ENCODE measurements around the gene INPP4B.

The INPP4B gene

DNA sequence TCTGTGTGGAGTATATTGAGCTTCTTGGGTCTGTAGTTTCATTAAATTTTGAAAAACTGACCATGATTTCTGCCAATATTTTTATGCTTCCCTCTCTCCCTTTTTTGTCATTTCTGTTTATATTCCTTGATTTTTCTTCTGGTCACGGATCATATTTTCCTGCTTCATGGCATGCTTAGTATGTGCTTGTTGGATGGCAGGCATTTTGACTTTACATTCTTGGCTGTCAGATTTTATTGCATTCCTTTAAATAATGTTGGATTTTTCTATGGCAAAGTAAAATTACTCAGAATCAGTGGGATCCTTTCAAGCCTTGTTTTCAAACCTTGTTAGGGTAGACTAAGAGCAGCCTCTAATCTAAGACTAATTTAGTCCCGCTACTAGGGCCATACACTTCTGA, 677.9 kb downstream of the INPP4B start:
- no peak for DNase-seq (ENCODE audit: low read depth in 2 of 2)
- TF ChIP-seq, protein P1, sequence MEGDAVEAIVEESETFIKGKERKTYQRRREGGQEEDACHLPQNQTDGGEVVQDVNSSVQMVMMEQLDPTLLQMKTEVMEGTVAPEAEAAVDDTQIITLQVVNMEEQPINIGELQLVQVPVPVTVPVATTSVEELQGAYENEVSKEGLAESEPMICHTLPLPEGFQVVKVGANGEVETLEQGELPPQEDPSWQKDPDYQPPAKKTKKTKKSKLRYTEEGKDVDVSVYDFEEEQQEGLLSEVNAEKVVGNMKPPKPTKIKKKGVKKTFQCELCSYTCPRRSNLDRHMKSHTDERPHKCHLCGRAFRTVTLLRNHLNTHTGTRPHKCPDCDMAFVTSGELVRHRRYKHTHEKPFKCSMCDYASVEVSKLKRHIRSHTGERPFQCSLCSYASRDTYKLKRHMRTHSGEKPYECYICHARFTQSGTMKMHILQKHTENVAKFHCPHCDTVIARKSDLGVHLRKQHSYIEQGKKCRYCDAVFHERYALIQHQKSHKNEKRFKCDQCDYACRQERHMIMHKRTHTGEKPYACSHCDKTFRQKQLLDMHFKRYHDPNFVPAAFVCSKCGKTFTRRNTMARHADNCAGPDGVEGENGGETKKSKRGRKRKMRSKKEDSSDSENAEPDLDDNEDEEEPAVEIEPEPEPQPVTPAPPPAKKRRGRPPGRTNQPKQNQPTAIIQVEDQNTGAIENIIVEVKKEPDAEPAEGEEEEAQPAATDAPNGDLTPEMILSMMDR (IDR thresholded peaks at IDR 0.05; ENCODE audit: low read depth, low read length): no peak
- H3K4me3 ChIP-seq (replicated peaks in 1 of 2; ENCODE audit: low read depth in 2 of 2, low read length in 2 of 2): no peak overlapping the region

DNA sequence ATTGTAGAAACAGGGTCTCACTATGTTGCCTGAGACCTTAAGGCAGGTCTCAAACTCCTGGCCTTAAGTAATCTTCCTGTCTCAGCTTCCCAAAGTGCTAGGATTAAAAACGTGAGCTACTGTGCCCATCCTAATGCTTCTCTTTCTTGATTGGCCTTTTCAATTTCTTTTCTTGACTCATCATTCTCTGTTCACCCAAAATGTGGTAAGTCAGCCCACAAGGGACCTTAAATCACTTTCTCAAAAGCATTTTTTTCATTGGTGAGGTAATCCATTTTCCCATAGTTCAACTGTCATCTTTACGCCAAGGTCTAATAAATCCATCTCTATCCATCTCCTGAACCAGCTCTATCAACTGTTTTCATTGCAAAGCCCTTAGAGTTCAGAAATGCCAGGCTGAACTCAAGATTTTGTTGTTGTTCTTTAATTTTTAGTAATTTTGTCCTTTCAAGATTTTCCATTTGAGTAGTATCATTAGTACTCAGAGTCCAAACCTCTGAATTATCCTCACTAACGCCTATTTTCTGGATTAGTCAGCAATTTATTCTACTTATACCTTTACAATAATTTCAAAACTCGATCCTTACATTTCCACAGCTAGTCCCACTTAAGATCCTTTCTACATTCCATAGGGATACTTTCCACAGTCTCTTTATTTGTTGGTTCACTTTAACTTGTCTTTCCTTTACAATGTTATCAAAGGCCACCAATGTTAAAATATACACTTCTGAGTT, 681.2 kb downstream of the INPP4B start:
- TF ChIP-seq, protein P1 (IDR thresholded peaks at IDR 0.05; ENCODE audit: low read depth, low read length): no peak

DNA sequence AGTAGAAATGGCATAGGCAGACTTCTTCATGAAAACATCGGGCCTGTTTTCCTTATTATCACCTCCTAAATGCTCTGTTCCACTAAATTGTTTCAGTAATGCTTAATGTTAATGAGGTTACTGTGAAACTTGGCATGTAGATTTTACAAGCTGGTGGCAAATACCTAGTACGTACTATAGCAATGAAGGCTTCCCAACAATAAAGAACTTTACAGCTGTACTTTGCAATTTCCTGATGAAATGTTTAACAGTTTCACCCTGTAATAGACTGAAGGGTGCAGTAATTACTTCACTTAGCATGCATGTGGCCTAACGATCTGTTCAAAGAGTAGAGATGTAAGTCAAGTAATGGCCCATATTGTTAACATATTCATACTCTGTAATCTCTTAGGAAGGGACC, 685.0 kb downstream of the INPP4B start:
- TF ChIP-seq, protein P1 (IDR thresholded peaks at IDR 0.05; ENCODE audit: low read depth, low read length): no peak

More for the DNA sequence above, 681.2 kb downstream of the INPP4B start:
- no peak overlapping the region for H3K4me3 ChIP-seq (replicated peaks in 1 of 2; ENCODE audit: low read depth in 2 of 2, low read length in 2 of 2)
- DNase-seq (ENCODE audit: low read depth in 2 of 2): peak in 1 of 2 donors; percentile 10

DNA sequence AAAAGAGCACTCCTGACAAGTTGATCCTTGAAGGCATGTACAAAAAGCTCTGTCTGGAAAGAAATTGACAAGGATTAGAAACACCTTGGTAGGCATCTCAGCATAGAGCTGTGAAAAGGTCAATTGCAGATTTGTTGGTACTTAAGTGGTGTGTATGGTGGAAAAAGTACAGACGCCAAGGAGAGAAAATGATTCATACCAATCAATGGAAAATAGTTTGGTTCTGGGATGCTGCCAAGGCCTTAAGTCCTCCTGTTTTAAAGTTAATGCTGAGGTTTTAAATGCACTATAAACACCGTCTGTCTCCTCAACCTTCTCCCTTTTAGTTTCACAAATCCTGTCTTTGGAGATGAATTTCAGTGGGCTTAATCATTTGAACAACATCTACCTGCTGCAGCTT, 685.6 kb downstream of the INPP4B start:
- H3K4me3 ChIP-seq (replicated peaks in 1 of 2; ENCODE audit: low read depth in 2 of 2, low read length in 2 of 2): no peak overlapping the region
- TF ChIP-seq, protein P1 (IDR thresholded peaks at IDR 0.05; ENCODE audit: low read depth, low read length): no peak
- no peak for DNase-seq (ENCODE audit: low read depth in 2 of 2)

More for the DNA sequence above, 685.0 kb downstream of the INPP4B start:
- no peak overlapping the region for H3K4me3 ChIP-seq (replicated peaks in 1 of 2; ENCODE audit: low read depth in 2 of 2, low read length in 2 of 2)
- DNase-seq (ENCODE audit: low read depth in 2 of 2): no peak

DNA sequence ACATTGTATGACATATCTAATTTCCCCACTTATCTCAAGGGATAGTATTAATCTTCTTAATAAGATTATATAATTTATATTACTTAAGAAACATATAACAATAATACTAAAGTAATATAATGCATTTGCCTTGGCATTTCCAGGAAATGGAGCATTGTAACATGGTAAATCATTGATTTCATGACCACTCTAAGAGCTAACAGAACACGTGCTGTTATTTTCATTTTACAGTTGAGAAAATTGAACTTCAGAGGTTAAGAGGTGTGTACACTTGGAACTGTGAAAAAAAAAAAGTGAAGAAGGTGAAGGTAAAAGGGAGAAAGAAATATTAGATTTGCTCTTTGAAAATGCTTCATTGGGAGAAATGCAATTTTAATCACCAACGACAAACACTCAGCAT, 687.1 kb downstream of the INPP4B start:
- H3K4me3 ChIP-seq (replicated peaks in 1 of 2; ENCODE audit: low read depth in 2 of 2, low read length in 2 of 2): no peak overlapping the region
- TF ChIP-seq, protein P1 (IDR thresholded peaks at IDR 0.05; ENCODE audit: low read depth, low read length): no peak
- DNase-seq (ENCODE audit: low read depth in 2 of 2): no peak

DNA sequence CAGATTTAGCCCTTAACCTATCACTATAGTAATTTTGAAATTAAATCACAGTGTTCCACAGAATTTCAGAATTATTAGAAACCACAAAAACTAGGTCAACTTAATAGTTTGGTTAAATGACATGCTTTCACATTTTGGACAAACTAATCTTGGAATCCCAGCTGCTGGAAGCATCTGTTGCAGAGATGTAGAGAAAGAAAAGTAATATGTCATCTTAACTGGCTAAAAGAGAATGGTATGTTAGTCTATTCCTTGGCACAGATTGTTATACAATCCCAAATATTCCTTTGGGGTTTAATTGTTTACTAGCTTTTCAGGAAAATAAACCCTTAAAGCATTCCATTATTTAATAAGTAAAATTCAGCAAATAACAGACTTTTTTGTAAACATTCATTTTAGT, 689.8 kb downstream of the INPP4B start:
- no peak for DNase-seq (ENCODE audit: low read depth in 2 of 2)
- no peak overlapping the region for H3K4me3 ChIP-seq (replicated peaks in 1 of 2; ENCODE audit: low read depth in 2 of 2, low read length in 2 of 2)
- TF ChIP-seq, protein P1 (IDR thresholded peaks at IDR 0.05; ENCODE audit: low read depth, low read length): no peak

DNA sequence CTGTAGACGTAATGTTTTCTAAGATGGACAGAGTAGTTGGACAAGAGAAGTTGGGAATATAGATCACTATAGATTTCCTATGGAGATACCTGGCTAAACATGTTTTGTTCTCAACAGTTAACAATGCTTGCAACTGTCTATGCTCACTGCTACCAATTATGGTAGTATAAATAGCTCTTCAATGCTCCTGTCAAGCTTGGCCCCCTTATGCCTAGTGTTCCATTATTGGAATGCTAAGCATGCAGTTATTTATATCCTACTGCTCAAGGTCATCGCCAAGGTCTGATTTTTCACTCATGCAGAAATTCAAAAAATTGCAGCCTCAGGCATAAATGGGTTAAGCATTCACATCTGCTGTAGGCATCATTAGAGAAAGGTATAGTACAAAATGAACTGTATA, 690.8 kb downstream of the INPP4B start:
- TF ChIP-seq, protein P1 (IDR thresholded peaks at IDR 0.05; ENCODE audit: low read depth, low read length): no peak

More for the DNA sequence above, 690.8 kb downstream of the INPP4B start:
- no peak overlapping the region for H3K4me3 ChIP-seq (replicated peaks in 1 of 2; ENCODE audit: low read depth in 2 of 2, low read length in 2 of 2)
- DNase-seq (ENCODE audit: low read depth in 2 of 2): no peak
